PC-9 (cell line): Measurements from ENCODE around the gene GAP43. TPM values are rescaled to one million over a fixed set of nuclear protein-coding genes. Genes with fewer than 3 reads are reported as not detected.

Experiments
- BruUV-seq: library from RNA; stranded (reverse); fragments of 400-500 nt; replicated peaks from 2 replicates; lab custom pipeline; 2021; lab: Mats Ljungman, UMichigan
- CTCF ChIA-PET: fragments of 300-600 bp; sonication (Branson Sonifier 250); formaldehyde crosslinking; loops from one replicate; lab custom pipeline; 2022; ENCODE audit warnings: antibody characterized with exemption; lab: Charles Lee
- POLR2A ChIA-PET: fragments of 300-600 bp; sonication (Branson Sonifier 250); formaldehyde crosslinking; loops from one replicate; lab custom pipeline; 2022; ENCODE audit warnings: antibody characterized with exemption; ENCODE audit not compliant: unreplicated experiment; lab: Charles Lee
- DNase-seq, 2 experiments: peaks; one replicate each; pipeline versions ENCODE4 v3.0.0 to v3.0.0-alpha.2; 2015 to 2022; ENCODE audit warnings: mixed read lengths in 1 of 2
- H2AFZ ChIP-seq: fragments of 200-600 bp; sonication (generic); 2 replicates; pipeline ENCODE4 v1.8.1; 2017; ENCODE audit warnings: antibody characterized with exemption
- H3F3A ChIP-seq: fragments of 200-600 bp; sonication (generic); 2 replicates; pipeline ENCODE4 v1.8.1; 2017; ENCODE audit warnings: antibody characterized with exemption, mild to moderate bottlenecking, low read depth; ENCODE audit not compliant: insufficient read depth
- H3K27ac ChIP-seq: fragments of 200-600 bp; sonication (generic); 2 replicates; pipeline ENCODE4 v1.6.1; 2016; ENCODE audit warnings: mixed run types
- H3K27me3 ChIP-seq: fragments of 200-600 bp; sonication (generic); 2 replicates; pipeline ENCODE4 v1.6.1; 2016; ENCODE audit warnings: low read depth, mixed run types; ENCODE audit not compliant: insufficient read depth
- H3K36me3 ChIP-seq: fragments of 200-600 bp; sonication (generic); 2 replicates; pipeline ENCODE4 v1.6.1; 2016; ENCODE audit warnings: low read depth, mixed run types
- H3K4me1 ChIP-seq: fragments of 200-600 bp; sonication (generic); replicated peaks from 2 replicates; pipeline ENCODE4 v1.6.1; 2016; ENCODE audit warnings: mixed run types; ENCODE audit not compliant: insufficient read depth
- H3K4me2 ChIP-seq: fragments of 200-600 bp; sonication (generic); 2 replicates; pipeline ENCODE4 v1.6.1; 2017; ENCODE audit warnings: mixed run types
- H3K4me3 ChIP-seq: fragments of 200-600 bp; sonication (generic); 2 replicates; pipeline ENCODE4 v1.6.1; 2016; ENCODE audit warnings: mixed run types
- H3K79me2 ChIP-seq: fragments of 200-600 bp; sonication (generic); 2 replicates; pipeline ENCODE4 v1.6.1; 2017; ENCODE audit warnings: low read depth, mixed run types
- H3K9me2 ChIP-seq: fragments of 200-600 bp; sonication (generic); 2 replicates; pipeline ENCODE4 v1.8.1; 2017; ENCODE audit warnings: mild to moderate bottlenecking; ENCODE audit not compliant: insufficient read depth
- H3K9me3 ChIP-seq: fragments of 200-600 bp; sonication (generic); 2 replicates; pipeline ENCODE4 v1.8.1; 2016; ENCODE audit warnings: low read depth; ENCODE audit not compliant: insufficient read depth
- H4K20me1 ChIP-seq: fragments of 200-600 bp; sonication (generic); 2 replicates; pipeline ENCODE4 v1.8.1; 2017; ENCODE audit not compliant: insufficient read depth
- EZH2 ChIP-seq: fragments of 200-600 bp; sonication (generic); IDR thresholded peaks from 2 replicates; pipeline ENCODE4 v1.8.0; 2017; ENCODE audit warnings: antibody characterized with exemption, low read depth
- intact Hi-C: fragments of 100-400 bp; cut with micrococcal nuclease; formaldehyde crosslinking; loops from one replicate; pipeline ENCODE4 v1.10.0; 2022; ENCODE audit not compliant: unreplicated experiment
- total RNA-seq: library from RNA; stranded (reverse); gene quantifications from 2 replicates; pipeline ENCODE4 v1.2.3, GENCODE V29; 2021
- TF ChIP-seq, protein P1 (sequence below): fragments of 200-600 bp; sonication (generic); conservative IDR thresholded peaks from 2 replicates; pipeline ENCODE4 v1.6.1; 2017; ENCODE audit warnings: mixed run types, antibody characterized with exemption, mild to moderate bottlenecking, moderate library complexity

Gene GAP43
- total RNA-seq, 1 experiment from 2014 or later, result not detected

DNA sequence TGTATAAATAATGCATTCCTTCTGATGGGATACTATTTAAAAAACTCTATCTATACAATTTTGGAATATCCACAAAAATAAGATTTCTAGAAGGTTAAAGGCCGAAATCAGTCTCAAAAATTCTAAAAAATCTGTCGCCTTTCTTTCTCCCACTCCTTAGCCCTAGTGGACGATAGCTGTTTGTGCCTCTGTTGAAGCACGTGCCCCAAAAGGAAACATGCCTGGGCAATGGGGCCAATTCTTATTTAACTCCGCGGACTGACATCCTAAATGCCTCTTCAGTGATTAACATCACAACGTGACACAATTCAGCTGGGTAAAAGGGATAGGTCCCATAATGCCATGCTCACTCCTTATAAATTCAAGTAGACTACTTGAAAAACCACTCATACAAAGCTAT lies 65.1 kb downstream of the GAP43 start:
- Histone ChIP-seq H3K9me2 (no peaks in the 10 kb centered on the region), H4K20me1 (no peaks in the 10 kb centered on the region), H3K4me1 (no peaks in the 10 kb centered on the region), H3K4me3 (no peak overlapping the region), H3K36me3 (no peaks in the 10 kb centered on the region), H3F3A (no peaks in the 10 kb centered on the region), H3K27me3 (no peaks in the 10 kb centered on the region), H3K79me2 (no peaks in the 10 kb centered on the region), H3K4me2 (no peak overlapping the region), H3K27ac (no peak overlapping the region), H2AFZ (no peak overlapping the region), H3K9me3 (no peaks in the 10 kb centered on the region)
- ChIA-PET CTCF (no interaction called here), POLR2A (no interaction called here)
- BruUV-seq, result no TSS peak
- no peak for TF ChIP-seq EZH2
- TF ChIP-seq, protein P1, sequence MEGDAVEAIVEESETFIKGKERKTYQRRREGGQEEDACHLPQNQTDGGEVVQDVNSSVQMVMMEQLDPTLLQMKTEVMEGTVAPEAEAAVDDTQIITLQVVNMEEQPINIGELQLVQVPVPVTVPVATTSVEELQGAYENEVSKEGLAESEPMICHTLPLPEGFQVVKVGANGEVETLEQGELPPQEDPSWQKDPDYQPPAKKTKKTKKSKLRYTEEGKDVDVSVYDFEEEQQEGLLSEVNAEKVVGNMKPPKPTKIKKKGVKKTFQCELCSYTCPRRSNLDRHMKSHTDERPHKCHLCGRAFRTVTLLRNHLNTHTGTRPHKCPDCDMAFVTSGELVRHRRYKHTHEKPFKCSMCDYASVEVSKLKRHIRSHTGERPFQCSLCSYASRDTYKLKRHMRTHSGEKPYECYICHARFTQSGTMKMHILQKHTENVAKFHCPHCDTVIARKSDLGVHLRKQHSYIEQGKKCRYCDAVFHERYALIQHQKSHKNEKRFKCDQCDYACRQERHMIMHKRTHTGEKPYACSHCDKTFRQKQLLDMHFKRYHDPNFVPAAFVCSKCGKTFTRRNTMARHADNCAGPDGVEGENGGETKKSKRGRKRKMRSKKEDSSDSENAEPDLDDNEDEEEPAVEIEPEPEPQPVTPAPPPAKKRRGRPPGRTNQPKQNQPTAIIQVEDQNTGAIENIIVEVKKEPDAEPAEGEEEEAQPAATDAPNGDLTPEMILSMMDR, result no peak
- intact Hi-C loops, result no loop called here
- no peak for DNase-seq

DNA sequence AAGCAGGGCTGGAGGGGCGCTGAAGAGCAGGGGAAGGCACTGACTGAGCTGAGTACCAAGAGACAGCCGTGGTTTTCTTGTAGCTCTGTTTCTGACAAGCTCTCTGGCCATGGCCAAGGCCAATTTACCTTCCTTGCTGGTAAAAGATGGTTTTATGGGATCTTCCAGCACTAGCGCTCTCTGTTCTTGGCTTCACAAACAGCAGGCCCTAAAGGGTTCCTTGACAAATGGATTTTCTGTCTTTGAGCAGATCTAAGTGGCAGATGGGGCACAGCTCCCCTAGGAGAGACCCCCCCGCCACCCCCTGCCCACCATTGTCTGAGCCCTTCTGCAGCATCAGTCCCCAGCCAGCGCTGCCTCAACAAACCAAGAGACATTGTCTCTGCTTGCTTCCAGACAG lies 66.6 kb downstream of the GAP43 start:
- H3K4me1 ChIP-seq, result no peaks in the 10 kb centered on the region
- H3K79me2 ChIP-seq, result no peaks in the 10 kb centered on the region
- ChIA-PET POLR2A (no interaction called here), CTCF (no interaction called here)
- no peaks in the 10 kb centered on the region for H4K20me1 ChIP-seq
- BruUV-seq, result no TSS peak
- no peak for TF ChIP-seq EZH2
- TF ChIP-seq, protein P1, result no peak
- H3K27ac ChIP-seq, result no peak overlapping the region
- no peak overlapping the region for H3K4me2 ChIP-seq
- H3K27me3 ChIP-seq, result no peaks in the 10 kb centered on the region
- H3K4me3 ChIP-seq, result no peak overlapping the region
- no peak for DNase-seq
- no peaks in the 10 kb centered on the region for H3K9me2 ChIP-seq
- no peaks in the 10 kb centered on the region for H3K36me3 ChIP-seq
- H3F3A ChIP-seq, result no peaks in the 10 kb centered on the region
- intact Hi-C loops, result loop anchor here (5.0 kb wide), 1 partner anchor 253 kb away; no protein-coding TSS in a partner anchor
- no peaks in the 10 kb centered on the region for H3K9me3 ChIP-seq
- H2AFZ ChIP-seq, result no peak overlapping the region

DNA sequence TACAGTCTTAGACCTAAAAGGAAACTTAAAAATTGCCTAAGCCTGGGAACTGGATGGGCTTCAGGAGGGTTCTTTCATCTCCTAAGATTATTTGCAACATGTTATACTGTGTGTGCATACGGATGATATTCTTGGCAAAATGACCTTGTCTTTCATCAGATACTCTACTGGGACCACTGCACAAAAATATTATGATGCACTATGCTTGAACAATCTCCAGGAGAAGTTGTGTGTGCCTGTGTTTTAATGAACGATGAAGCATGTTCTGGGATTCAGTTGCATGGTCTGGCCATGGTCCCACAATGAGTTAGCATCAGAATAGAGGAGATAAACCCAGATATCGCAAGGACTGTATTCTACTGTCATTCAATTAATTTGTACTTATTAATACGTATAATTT lies 68.7 kb downstream of the GAP43 start:
- CTCF ChIA-PET, result interaction anchor here (0.6 to 0.9 kb wide), 2 partner anchors 597 to 1308 kb away, joined by 3 to 9 read pairs; no protein-coding TSS in a partner anchor
- no peaks in the 10 kb centered on the region for H3F3A ChIP-seq
- H3K36me3 ChIP-seq, result no peaks in the 10 kb centered on the region
- no peak overlapping the region for H2AFZ ChIP-seq
- H4K20me1 ChIP-seq, result no peaks in the 10 kb centered on the region
- H3K27me3 ChIP-seq, result no peaks in the 10 kb centered on the region
- DNase-seq, result no peak
- no peaks in the 10 kb centered on the region for H3K79me2 ChIP-seq
- no peak overlapping the region for H3K4me2 ChIP-seq
- TF ChIP-seq, protein P1, result no peak
- TF ChIP-seq EZH2, result no peak
- H3K27ac ChIP-seq, result no peak overlapping the region
- H3K4me1 ChIP-seq, result no peaks in the 10 kb centered on the region
- BruUV-seq, result no TSS peak
- no peaks in the 10 kb centered on the region for H3K9me3 ChIP-seq
- intact Hi-C loops, result loop anchor here (2.0 to 5.0 kb wide), 2 partner anchors 255 to 651 kb away; no protein-coding TSS in a partner anchor
- no peaks in the 10 kb centered on the region for H3K9me2 ChIP-seq
- POLR2A ChIA-PET, result no interaction called here
- H3K4me3 ChIP-seq, result no peak overlapping the region
